GM12878 (cell line): ENCODE data around the gene PRKCD. TPM values are rescaled to one million over a fixed set of nuclear protein-coding genes. Genes with fewer than 3 reads are reported as not detected.

Experiments used
- ATAC-seq: fragments of 200-7000 bp; cut with Tn5 transposase; 3 replicates; pipeline ENCODE4 v1.9.1; 2020; ENCODE audit warnings: mild to moderate bottlenecking, moderate library complexity
- BruUV-seq: library from RNA; stranded (reverse); fragments of 400-500 nt; replicated peaks from 2 replicates; lab custom pipeline; 2021; lab: Mats Ljungman, UMichigan
- CTCF ChIA-PET: fragments of 300-600 bp; sonication (Branson Sonifier 250); formaldehyde crosslinking; extraction: SDS; loops from one replicate; lab custom pipeline; 2021; ENCODE audit warnings: inconsistent platforms; lab: Yijun Ruan, JAX
- POLR2A ChIA-PET: fragments of 350-600 bp; formaldehyde crosslinking; extraction: SDS; loops from one replicate; lab custom pipeline; 2021; ENCODE audit warnings: inconsistent platforms; lab: Charles Lee
- RAD21 ChIA-PET: fragments of 300-600 bp; sonication (Branson Sonifier 250); formaldehyde crosslinking; loops from one replicate; lab custom pipeline; 2023; ENCODE audit warnings: antibody characterized with exemption; ENCODE audit not compliant: unreplicated experiment; lab: Charles Lee
- SMC1A ChIA-PET: fragments of 300-600 bp; sonication (Branson Sonifier 250); formaldehyde crosslinking; loops from one replicate; lab custom pipeline; 2023; ENCODE audit not compliant: unreplicated experiment, uncharacterized antibody; lab: Charles Lee
- DNase-seq: peaks from one replicate; pipeline ENCODE4 v3.0.0-alpha.2; 2011; ENCODE audit warnings: low read depth, low spot score
- FAIRE-seq: peaks from 3 replicates; lab custom pipeline; 2011; peaks lifted over from hg19 to GRCh38; lab: Jason Lieb, UNC
- H2AFZ ChIP-seq: 2 replicates; pipeline ENCODE4 v1.6.0; 2011; ENCODE audit warnings: low read depth, low read length, control low read depth; ENCODE audit not compliant: control insufficient read depth
- H3K27ac ChIP-seq: 2 replicates; pipeline ENCODE4 v1.5.1; 2011; ENCODE audit warnings: control low read depth; ENCODE audit not compliant: control insufficient read depth, insufficient read depth
- H3K27me3 ChIP-seq, 2 experiments: replicated peaks in 1 of 2; 2 replicates each; pipeline versions ENCODE4 v1.6.0 to v1.6.1; 2011; ENCODE audit warnings: low read length in 1 of 2; ENCODE audit not compliant: control insufficient read depth in 2 of 2, insufficient read depth in 2 of 2
- H3K36me3 ChIP-seq, 2 experiments: 2 replicates each; pipeline ENCODE4 v1.5.1; 2011; ENCODE audit warnings: low read length in 1 of 2; ENCODE audit not compliant: control insufficient read depth in 2 of 2, insufficient read depth in 2 of 2
- H3K4me1 ChIP-seq: 2 replicates; pipeline ENCODE4 v1.6.1; 2011; ENCODE audit warnings: mild to moderate bottlenecking, low read length, moderate library complexity, mixed read lengths; ENCODE audit not compliant: control insufficient read depth, insufficient read depth
- H3K4me2 ChIP-seq: 2 replicates; pipeline ENCODE4 v1.6.0; 2011; ENCODE audit warnings: control low read depth; ENCODE audit not compliant: control insufficient read depth, insufficient read depth
- H3K4me3 ChIP-seq: fragments of 200-600 bp; sonication (generic); 2 replicates; pipeline ENCODE4 v1.5.1; 2016
- H3K79me2 ChIP-seq: 2 replicates; pipeline ENCODE4 v1.6.0; 2011; ENCODE audit warnings: low read length; ENCODE audit not compliant: control insufficient read depth, insufficient read depth
- H3K9ac ChIP-seq: 2 replicates; pipeline ENCODE4 v1.8.0; 2011; ENCODE audit warnings: low read length, control low read depth, mixed read lengths; ENCODE audit not compliant: control insufficient read depth, insufficient read depth
- H3K9me3 ChIP-seq: replicated peaks from 3 replicates; pipeline ENCODE4 v1.5.1; 2011; ENCODE audit warnings: mild to moderate bottlenecking, low read length; ENCODE audit not compliant: control insufficient read depth, insufficient read depth
- H4K20me1 ChIP-seq: 2 replicates; pipeline ENCODE4 v1.6.0; 2011; ENCODE audit not compliant: control insufficient read depth, insufficient read depth
- EED ChIP-seq: sonication (generic); IDR thresholded peaks from 2 replicates; pipeline ENCODE4 v1.6.1; 2016; ENCODE audit warnings: antibody characterized with exemption, low read depth
- IKZF2 ChIP-seq, 2 experiments: fragments of 450-650 bp; IDR thresholded peaks; 2 replicates each; pipeline ENCODE4 v1.6.1; 2017; ENCODE audit warnings: mild to moderate bottlenecking in 2 of 2, moderate library complexity in 2 of 2
- MEF2B ChIP-seq: fragments of 450-650 bp; IDR thresholded peaks from 2 replicates; pipeline ENCODE4 v1.6.1; 2018; ENCODE audit warnings: mild to moderate bottlenecking, moderate library complexity; ENCODE audit not compliant: partially characterized antibody, poor library complexity, severe bottlenecking
- PBX3 ChIP-seq: IDR thresholded peaks from 2 replicates; pipeline ENCODE4 v1.6.1; 2011; ENCODE audit warnings: mild to moderate bottlenecking, low read depth, low read length, moderate library complexity; ENCODE audit not compliant: insufficient replicate concordance
- PKNOX1 ChIP-seq: fragments of 450-650 bp; IDR thresholded peaks from 2 replicates; pipeline ENCODE4 v1.6.1; 2016; ENCODE audit warnings: mild to moderate bottlenecking
- RUNX3 ChIP-seq: IDR thresholded peaks from 2 replicates; pipeline ENCODE4 v1.6.1; 2012; ENCODE audit warnings: low read length, inconsistent platforms
- SP1 ChIP-seq: IDR thresholded peaks from one replicate; pipeline ENCODE4 v1.6.1; 2011; ENCODE audit warnings: low read depth, low read length
- TCF3 ChIP-seq: IDR thresholded peaks from 2 replicates; pipeline ENCODE4 v1.6.1; 2012; ENCODE audit warnings: low read depth, mild to moderate bottlenecking, low read length, borderline replicate concordance; ENCODE audit not compliant: insufficient read depth
- ZBTB11 ChIP-seq: fragments of 450-650 bp; formaldehyde crosslinking; IDR thresholded peaks from 2 replicates; pipeline ENCODE4 v1.5.0; 2022; ENCODE audit warnings: mild to moderate bottlenecking, missing genetic modification characterization
- WGBS: methylation state at CpG from one replicate; pipeline ENCODE4 v1.1.6; 2016; ENCODE audit warnings: low lambda C conversion rate; ENCODE audit not compliant: insufficient replicate concordance, insufficient coverage; ENCODE audit errors: missing lambda C conversion rate; 5-methylcytosine and 5-hydroxymethylcytosine counted together
- in situ Hi-C: fragments of 300-500 bp; cut with MboI; formaldehyde crosslinking; loops from 9 replicates; pipeline ENCODE4 v1.14.3; 2018; ENCODE audit warnings: mixed read lengths
- intact Hi-C: fragments of 100-400 bp; cut with micrococcal nuclease; formaldehyde crosslinking; loops from one replicate; pipeline ENCODE4 v1.14.2; 2022; ENCODE audit not compliant: unreplicated experiment
- polyA plus RNA-seq, 11 experiments: library from polyadenylated mRNA; depleted of rRNA in 4 of 11; unstranded in 6 of 11; stranded (reverse) in 5 of 11; fragments of >200 nt; fragmentation: Nextera tagmentation in 4 of 11; fragmentation: Illumina TruSeq in 1 of 11; extraction: Ambion mirVana in 4 of 11; extraction: Trizol in 1 of 11; gene quantifications; 1 replicate in 1 of 11; 2 replicates in 10 of 11; pipeline versions ENCODE4 v1.2.1 to v1.2.3, GENCODE V29; 2011 to 2016; ENCODE audit warnings: inconsistent platforms in 2 of 11, missing spikeins in 2 of 11, low read depth in 1 of 11
- total RNA-seq, 4 experiments: library from RNA; depleted of rRNA in 3 of 4; stranded (reverse); fragments of >200 nt in 3 of 4; fragmentation: Illumina TruSeq in 1 of 4; extraction: Trizol in 1 of 4; gene quantifications; 2 replicates each; pipeline versions ENCODE4 v1.2.1 to v1.2.3, GENCODE V29; 2013 to 2021

Gene PRKCD
- total and polyA plus RNA-seq, 10 of the 15 experiments (the other 5 are each of a cell fraction or from before 2014, with no cell fraction given) = 10.0 to 114 (median 42.4) TPM

GRCh38 chr3:53189276-53189675 lies 28.3 kb downstream of the PRKCD start:
- RAD21 ChIA-PET = interaction anchor here (0.5 to 4.5 kb wide), 5 partner anchors 9 to 55 kb away, joined by 3 to 32 read pairs (median 3); no protein-coding TSS in a partner anchor
- H3K27ac ChIP-seq = peak overlapping the region; percentile 66
- intact Hi-C loops (no loop called here), in situ Hi-C loops (no loop called here)
- H4K20me1 ChIP-seq = no peaks in the 10 kb centered on the region
- POLR2A ChIA-PET = interaction anchor here (1.1 kb wide), 1 partner anchor 8 kb away, joined by 4 read pairs; no protein-coding TSS in a partner anchor
- no peak for TF ChIP-seq SP1
- CTCF ChIA-PET = interaction anchor here (0.9 to 4.8 kb wide), 2 partner anchors 15 to 55 kb away, joined by 3 to 54 read pairs; no protein-coding TSS in a partner anchor
- no peak overlapping the region for H3K9ac ChIP-seq
- SMC1A ChIA-PET = interaction anchor here (0.7 to 1.1 kb wide), 2 partner anchors 19 to 75 kb away, joined by 3 read pairs; no protein-coding TSS in a partner anchor
- no peaks in the 10 kb centered on the region for H3K79me2 ChIP-seq
- ATAC-seq (no peak), FAIRE-seq (no peak), DNase-seq (no peak)
- BruUV-seq = no TSS peak
- H3K4me3 ChIP-seq = no peak overlapping the region
- WGBS = 98% methylated on average over 3 of the region's 3 CpGs
- peaks cover 60% of the 10 kb centered on the region for H3K4me1 ChIP-seq
- no peaks in the 10 kb centered on the region for H3K9me3 ChIP-seq
- H3K36me3 ChIP-seq = peaks cover 35 to 42% of the 10 kb centered on the region in 2 experiments
- no peak overlapping the region for H2AFZ ChIP-seq
- H3K27me3 ChIP-seq = no peaks in the 10 kb centered on the region
- no peak overlapping the region for H3K4me2 ChIP-seq

GRCh38 chr3:53190659-53191058 lies 29.6 kb downstream of the PRKCD start:
- DNase-seq = no peak
- ChIA-PET POLR2A (interaction anchor here (1.2 to 1.5 kb wide), 3 partner anchors 9 to 48 kb away, joined by 4 to 6 read pairs (median 4); no protein-coding TSS in a partner anchor), RAD21 (interaction anchor here (0.8 to 4.5 kb wide), 5 partner anchors 10 to 76 kb away, joined by 3 to 32 read pairs (median 6); no protein-coding TSS in a partner anchor), SMC1A (interaction anchor here (1.1 to 3.2 kb wide), 6 partner anchors 10 to 76 kb away, joined by 3 to 24 read pairs (median 5); partner anchors contain the start of gene PRKCD), CTCF (interaction anchor here (0.8 to 4.8 kb wide), 6 partner anchors 10 to 81 kb away, joined by 3 to 54 read pairs (median 3); partner anchors contain the start of gene PRKCD)
- in situ Hi-C loops (no loop called here), intact Hi-C loops (no loop called here)
- Histone ChIP-seq H3K36me3 (peaks cover 32 to 44% of the 10 kb centered on the region in 2 experiments), H3K4me3 (no peak overlapping the region), H4K20me1 (no peaks in the 10 kb centered on the region), H3K9ac (peak overlapping the region; percentile 41; the same call in 1 of the 2 replicates), H3K9me3 (no peaks in the 10 kb centered on the region), H3K4me1 (peaks cover 64% of the 10 kb centered on the region), H3K27me3 (no peaks in the 10 kb centered on the region), H3K4me2 (peak overlapping the region; percentile 38; the same call in 1 of the 2 replicates), H3K79me2 (no peaks in the 10 kb centered on the region), H3K27ac (peak overlapping the region; percentile 66), H2AFZ (no peak overlapping the region)
- ATAC-seq = peak; percentile 69
- BruUV-seq = no TSS peak
- FAIRE-seq = peak; percentile 94
- 0% methylated on average over 3 of the region's 3 CpGs for WGBS
- TF ChIP-seq RUNX3 = peak; percentile 47
- TF ChIP-seq ZBTB11 (CRISPR knock-in tag) = no peak
- TF ChIP-seq IKZF2 (IDR thresholded peaks at IDR 0.05) = peak; percentile 14 to 36; a peak in 1 of 4 replicates
- TF ChIP-seq PKNOX1 = peak; percentile 85
- TF ChIP-seq EED = peak; percentile 38; the same call in 1 of the 2 replicates
- TF ChIP-seq TCF3 = peak; percentile 45; the same call in 1 of the 2 replicates
- TF ChIP-seq PBX3 = peak; percentile 53
- TF ChIP-seq MEF2B = peak; percentile 30
